ENCODE data around the gene SERPINB3.
"Not testable (repeated sequence)": the region's sequence is repeated elsewhere in the genome, so short reads cannot be mapped to it uniquely, and the experiment has no call there.

The SERPINB3 gene

DNA sequence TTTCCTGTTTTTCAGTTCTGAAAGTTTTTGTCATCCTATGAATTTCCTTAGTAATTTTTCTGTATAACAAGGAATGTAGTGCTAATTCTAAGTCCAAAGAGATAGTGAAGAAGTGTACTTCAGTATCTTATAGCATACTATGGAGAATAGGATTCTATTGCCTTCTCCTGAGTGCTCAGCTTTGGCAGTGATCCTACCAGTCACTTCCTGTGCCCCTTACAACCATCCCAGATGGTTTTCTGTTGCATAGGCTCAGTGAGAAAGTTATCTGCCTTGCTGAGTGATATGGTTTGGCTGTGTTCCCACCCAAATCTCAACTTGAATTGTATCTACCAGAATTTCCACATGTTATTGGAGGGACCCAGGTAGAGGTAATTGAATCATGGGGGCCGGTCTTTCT, 17.0 kb downstream of the SERPINB3 start:
- not testable (repeated sequence) for FAIRE-seq

DNA sequence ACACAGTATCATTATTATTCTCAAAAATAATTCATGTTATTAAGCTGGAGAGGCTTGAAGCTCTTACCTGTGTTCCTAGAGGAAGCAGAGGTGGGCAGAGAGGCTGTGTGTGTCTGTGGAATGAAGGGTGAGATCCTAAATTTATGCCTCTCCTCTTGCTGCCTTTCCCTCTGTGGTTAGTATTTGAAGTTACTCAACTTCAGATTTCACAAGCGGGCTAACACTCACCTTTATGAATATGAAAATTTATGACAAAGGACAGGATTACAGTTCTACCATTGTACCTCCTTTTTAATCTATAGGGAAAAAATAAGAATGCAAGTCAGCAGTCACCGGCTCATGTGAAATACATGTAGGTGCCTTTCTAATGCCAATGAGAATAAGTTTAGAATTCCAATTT, 17.6 kb downstream of the SERPINB3 start, which contains the start of gene SERPINB4:
Gene SERPINB4, minus strand, starts transcription at position 115 of the 400 bp plus-strand sequence. CDS start 679 bp downstream, outside the sequence.
- not testable (repeated sequence) for FAIRE-seq

- not testable (repeated sequence) for FAIRE-seq
Observed at GRCh38 chr18:63642668-63643356, 18.9 kb downstream of the SERPINB3 start.

DNA sequence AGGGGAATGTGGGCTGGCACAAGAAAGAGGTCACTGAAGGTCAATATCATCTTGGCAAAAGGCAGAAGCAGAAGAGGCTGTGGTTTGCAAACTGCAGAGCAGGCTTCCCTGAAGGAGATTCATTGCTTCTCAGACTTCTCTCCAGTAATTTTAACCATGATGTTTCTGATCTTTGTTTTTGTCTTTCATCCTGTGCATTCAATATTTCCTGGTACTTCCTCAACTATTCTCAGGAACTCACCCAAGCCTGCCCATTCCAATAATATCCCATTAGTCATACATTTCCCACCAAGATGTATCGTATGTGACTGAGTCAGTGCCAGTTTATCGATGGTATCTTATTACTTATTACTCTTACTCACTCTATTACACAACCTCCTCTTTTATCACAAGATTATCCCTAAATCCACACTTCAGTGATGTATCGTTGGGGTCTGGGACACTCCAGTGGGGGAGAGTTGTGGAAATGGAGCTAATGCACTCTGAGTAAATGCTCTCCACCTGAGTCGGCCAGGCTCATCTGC, 20.5 kb downstream of the SERPINB3 start:
- not testable (repeated sequence) for FAIRE-seq

GRCh38 chr18:63637703-63638102, 24.0 kb downstream of the SERPINB3 start:
- no peak for FAIRE-seq

- FAIRE-seq = no peak
Observed at GRCh38 chr18:63627819-63628218, 33.9 kb downstream of the SERPINB3 start.

- no peak for FAIRE-seq
Observed at GRCh38 chr18:63626431-63626830, 35.3 kb downstream of the SERPINB3 start.

DNA sequence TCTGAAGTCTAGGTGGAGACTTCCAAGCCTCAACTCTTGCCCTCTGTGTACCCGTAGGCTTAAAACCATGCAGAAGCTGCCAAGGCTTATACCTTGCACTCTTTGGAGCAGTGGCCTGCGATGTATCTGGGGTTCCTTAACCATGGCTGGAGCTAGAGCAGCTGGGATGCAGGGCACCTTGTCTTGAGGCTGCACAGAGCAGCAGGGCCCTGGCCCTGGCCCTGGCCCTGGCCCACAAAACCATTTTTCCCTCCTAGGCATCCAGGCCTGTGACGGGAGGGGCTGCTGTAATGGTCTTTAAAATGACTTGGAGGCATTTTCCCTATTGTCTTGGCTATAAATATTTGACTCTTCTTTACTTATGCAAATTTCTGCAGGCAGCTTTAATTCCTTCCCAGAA, 36.8 kb downstream of the SERPINB3 start:
- FAIRE-seq = no peak

DNA sequence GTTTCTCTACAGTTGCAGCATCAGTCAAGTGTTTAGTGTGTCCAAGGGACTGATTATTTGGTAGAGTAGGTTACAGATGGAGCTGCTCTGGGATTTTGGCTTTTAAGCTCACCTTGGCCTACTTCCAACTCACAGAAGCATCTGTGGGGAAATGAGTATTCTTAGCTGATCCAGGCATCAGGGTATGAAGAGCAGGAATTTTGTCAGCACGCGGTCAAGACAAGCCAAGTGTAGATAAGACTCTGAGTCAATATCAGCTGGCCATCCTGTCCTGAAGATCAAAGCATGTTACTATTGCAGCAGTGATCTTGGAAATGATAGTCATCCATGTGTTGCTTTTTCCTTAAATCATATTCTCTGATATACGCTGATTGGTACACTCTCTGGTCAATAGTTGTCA, 42.0 kb downstream of the SERPINB3 start:
- no peak for FAIRE-seq

- no peak for FAIRE-seq
Observed at GRCh38 chr18:63617915-63618234, 43.8 kb downstream of the SERPINB3 start.

GRCh38 chr18:63617049-63617914, 44.4 kb downstream of the SERPINB3 start:
- no peak for FAIRE-seq

GRCh38 chr18:63613420-63613819, 48.3 kb downstream of the SERPINB3 start:
- FAIRE-seq = no peak

- no peak for FAIRE-seq
Observed at GRCh38 chr18:63606526-63606925, 55.2 kb downstream of the SERPINB3 start.
